Type B pancreatic cell (in vitro differentiated cells): ENCODE data around the gene RPS2. TPM values are rescaled to one million over a fixed set of nuclear protein-coding genes. Genes with fewer than 3 reads are reported as not detected.

Experiments used
- DNase-seq: peaks from one replicate; pipeline ENCODE4 v3.0.0; 2021; ENCODE audit warnings: mixed read lengths; ENCODE audit not compliant: unreplicated experiment; ENCODE audit errors: extremely low spot score
- H3K27ac Mint-ChIP-seq: 2 replicates; pipeline ENCODE4 v1.8.0; 2021; ENCODE audit warnings: mild to moderate bottlenecking, mixed read lengths
- H3K27me3 Mint-ChIP-seq: 2 replicates; pipeline ENCODE4 v1.8.0; 2021; ENCODE audit warnings: mixed read lengths
- H3K36me3 Mint-ChIP-seq: 2 replicates; pipeline ENCODE4 v1.8.0; 2021; ENCODE audit warnings: mixed read lengths
- H3K4me1 Mint-ChIP-seq: one replicate; pipeline ENCODE4 v1.8.0; 2021; ENCODE audit warnings: mixed read lengths; ENCODE audit not compliant: unreplicated experiment
- H3K4me3 Mint-ChIP-seq: 2 replicates; pipeline ENCODE4 v1.8.0; 2021; ENCODE audit warnings: mild to moderate bottlenecking, mixed read lengths
- H3K9me3 Mint-ChIP-seq: 2 replicates; pipeline ENCODE4 v1.8.0; 2021; ENCODE audit warnings: mixed read lengths
- total RNA-seq: library from RNA; stranded (reverse); gene quantifications from 2 replicates; pipeline ENCODE4 v1.2.1, GENCODE V29; 2021; ENCODE audit warnings: low replicate concordance
- TF ChIP-seq, protein P1 (sequence below): fragments of 200-600 bp; sonication (generic); conservative IDR thresholded peaks from 2 replicates; pipeline ENCODE4 v1.5.0; 2021; ENCODE audit warnings: antibody characterized with exemption, mild to moderate bottlenecking

RPS2 gene
- total RNA-seq, 1 donor from 2014 or later: 3,035 TPM

DNA sequence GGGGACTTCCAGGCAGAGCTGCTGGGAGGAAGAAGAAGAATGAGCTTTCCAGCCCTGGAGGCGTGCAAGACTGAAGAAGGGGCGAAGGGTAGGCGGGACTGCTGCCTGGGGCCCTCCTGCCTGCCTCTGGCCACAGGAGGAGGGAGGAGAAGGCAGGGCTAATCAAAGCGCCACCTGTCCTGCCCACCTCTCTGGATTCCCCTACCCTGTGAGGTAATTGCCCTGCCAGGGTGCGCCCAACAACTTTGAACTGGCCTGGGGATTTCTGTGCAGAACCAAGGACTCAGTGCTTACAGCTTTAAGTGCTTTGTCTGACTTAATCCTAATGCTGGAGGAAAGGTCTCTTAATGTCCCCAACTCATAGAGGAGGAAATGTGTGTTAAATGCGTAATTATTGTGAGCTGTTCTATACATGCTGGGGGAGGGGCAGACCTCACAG lies 16.8 kb upstream of the RPS2 start, which contains the start of gene NOXO1:
TSS of gene NOXO1 (minus strand) at position 72 of the 439 bp plus-strand sequence. CDS start 290 bp downstream, outside the sequence.
- TF ChIP-seq, protein P1, sequence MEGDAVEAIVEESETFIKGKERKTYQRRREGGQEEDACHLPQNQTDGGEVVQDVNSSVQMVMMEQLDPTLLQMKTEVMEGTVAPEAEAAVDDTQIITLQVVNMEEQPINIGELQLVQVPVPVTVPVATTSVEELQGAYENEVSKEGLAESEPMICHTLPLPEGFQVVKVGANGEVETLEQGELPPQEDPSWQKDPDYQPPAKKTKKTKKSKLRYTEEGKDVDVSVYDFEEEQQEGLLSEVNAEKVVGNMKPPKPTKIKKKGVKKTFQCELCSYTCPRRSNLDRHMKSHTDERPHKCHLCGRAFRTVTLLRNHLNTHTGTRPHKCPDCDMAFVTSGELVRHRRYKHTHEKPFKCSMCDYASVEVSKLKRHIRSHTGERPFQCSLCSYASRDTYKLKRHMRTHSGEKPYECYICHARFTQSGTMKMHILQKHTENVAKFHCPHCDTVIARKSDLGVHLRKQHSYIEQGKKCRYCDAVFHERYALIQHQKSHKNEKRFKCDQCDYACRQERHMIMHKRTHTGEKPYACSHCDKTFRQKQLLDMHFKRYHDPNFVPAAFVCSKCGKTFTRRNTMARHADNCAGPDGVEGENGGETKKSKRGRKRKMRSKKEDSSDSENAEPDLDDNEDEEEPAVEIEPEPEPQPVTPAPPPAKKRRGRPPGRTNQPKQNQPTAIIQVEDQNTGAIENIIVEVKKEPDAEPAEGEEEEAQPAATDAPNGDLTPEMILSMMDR: no peak
- DNase-seq: no peak
- H3K9me3 Mint-ChIP-seq: no peaks in the 10 kb centered on the region
- H3K4me1 Mint-ChIP-seq: peaks cover 11% of the 10 kb centered on the region
- peak within 1 kb of the TSS; percentile 57 for H3K4me3 Mint-ChIP-seq
- H3K27me3 Mint-ChIP-seq: peaks cover 41% of the 10 kb centered on the region
- H3K27ac Mint-ChIP-seq: peak within 1 kb of the TSS; percentile 56
- no peaks in the 10 kb centered on the region for H3K36me3 Mint-ChIP-seq

DNA sequence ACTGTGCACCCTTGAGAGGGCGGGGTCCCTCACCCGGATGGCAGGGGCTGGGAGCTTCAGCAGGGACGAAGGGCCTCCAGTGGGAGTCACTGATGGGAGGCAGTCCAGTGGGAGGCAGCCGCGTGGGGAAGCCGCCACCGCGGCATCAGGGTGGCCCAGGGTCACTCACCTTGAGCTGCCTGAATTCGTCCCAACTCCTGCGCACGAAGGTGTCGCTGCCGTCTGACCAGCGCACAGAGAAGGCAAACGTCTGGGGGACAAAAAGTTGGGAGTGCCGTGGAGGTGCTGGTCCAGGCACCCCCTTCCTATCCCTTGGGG lies 16.1 kb upstream of the RPS2 start:
- Mint-ChIP-seq H3K9me3 (no peaks in the 10 kb centered on the region), H3K36me3 (no peaks in the 10 kb centered on the region), H3K27me3 (peaks cover 41% of the 10 kb centered on the region), H3K4me3 (no peak overlapping the region), H3K4me1 (peaks cover 11% of the 10 kb centered on the region), H3K27ac (no peak overlapping the region)
- no peak for DNase-seq
- TF ChIP-seq, protein P1: no peak

DNA sequence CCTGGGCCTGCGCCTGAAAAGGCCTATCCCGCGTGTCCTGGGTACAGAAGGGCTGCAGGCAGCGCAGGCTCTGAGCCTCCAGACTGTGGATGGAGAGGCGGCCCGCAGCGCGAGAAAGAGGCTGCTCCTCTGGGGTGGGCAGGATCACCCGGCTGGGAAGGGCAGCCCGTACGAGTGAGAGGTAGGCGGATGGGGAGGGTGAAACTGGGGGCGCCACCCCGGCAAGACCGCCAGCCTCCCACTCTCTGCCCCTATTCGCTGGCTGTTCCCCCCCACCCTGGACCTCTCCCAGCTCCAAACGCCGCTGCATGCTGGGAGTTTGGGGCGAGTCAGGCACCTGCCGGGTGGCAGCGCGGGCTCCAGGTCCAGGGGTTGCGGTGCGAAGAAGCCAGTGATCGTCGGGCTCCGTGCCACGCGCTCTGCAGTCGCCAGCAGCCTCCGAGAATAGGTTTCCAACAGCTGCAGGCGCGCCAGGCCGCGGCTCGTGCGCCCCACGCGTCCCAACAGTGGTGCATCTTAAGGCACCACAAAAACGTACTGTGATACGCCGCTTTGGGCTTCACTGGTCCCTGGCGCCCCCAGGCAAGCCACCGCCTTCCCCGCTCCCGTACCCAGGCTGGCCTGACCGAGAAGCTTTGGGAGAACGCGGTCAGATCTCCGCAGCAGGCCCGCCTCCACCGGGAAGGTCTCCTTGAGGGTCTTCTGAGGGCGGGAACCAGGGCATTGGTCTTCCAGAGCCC lies 15.6 kb upstream of the RPS2 start:
- TF ChIP-seq, protein P1: no peak
- DNase-seq: no peak
- Mint-ChIP-seq H3K4me1 (peaks cover 11% of the 10 kb centered on the region), H3K36me3 (no peaks in the 10 kb centered on the region), H3K9me3 (no peaks in the 10 kb centered on the region), H3K4me3 (no peak overlapping the region), H3K27me3 (peaks cover 41% of the 10 kb centered on the region), H3K27ac (no peak overlapping the region)

DNA sequence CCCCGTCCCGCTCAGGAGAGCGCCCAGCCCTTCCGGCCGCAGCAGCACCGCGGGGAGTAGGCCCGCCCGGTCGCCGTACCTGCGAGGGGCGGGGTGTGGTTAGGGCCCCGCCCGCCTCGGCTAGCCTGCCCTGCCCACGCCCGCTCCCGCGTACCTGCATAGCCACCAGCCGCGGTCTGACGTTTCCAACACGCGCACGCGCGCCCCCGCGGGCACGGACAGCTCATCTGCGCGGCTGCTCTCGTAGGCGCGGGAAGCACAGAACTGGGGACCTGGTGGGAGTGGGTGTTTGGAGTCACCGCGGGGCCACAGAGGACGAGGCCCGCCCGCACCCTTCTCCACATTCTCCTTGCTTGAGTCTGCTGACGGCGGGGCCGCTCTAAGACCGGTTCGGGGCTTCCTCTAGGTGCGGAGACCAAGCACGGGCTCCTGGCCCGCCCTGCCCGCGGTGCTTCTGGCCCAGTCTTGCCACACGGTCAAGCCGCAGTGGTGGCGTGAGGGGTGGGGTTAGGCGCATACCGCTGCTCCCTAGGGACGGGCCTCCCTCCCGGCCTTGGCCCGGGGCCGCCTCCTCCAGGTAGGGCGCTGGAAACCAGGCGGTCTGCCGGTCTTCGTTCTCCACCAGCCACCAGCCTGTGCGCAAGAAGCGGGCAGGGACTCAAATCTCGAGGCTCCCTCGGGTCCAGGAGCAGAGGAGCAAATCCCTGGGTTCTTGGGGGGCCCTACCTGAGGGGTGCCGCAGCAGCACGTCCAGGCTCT lies 14.8 kb upstream of the RPS2 start:
- Mint-ChIP-seq H3K4me3 (no peak overlapping the region), H3K4me1 (peaks cover 5% of the 10 kb centered on the region), H3K9me3 (no peaks in the 10 kb centered on the region), H3K36me3 (no peaks in the 10 kb centered on the region), H3K27ac (no peak overlapping the region), H3K27me3 (peaks cover 41% of the 10 kb centered on the region)
- TF ChIP-seq, protein P1: no peak
- no peak for DNase-seq

DNA sequence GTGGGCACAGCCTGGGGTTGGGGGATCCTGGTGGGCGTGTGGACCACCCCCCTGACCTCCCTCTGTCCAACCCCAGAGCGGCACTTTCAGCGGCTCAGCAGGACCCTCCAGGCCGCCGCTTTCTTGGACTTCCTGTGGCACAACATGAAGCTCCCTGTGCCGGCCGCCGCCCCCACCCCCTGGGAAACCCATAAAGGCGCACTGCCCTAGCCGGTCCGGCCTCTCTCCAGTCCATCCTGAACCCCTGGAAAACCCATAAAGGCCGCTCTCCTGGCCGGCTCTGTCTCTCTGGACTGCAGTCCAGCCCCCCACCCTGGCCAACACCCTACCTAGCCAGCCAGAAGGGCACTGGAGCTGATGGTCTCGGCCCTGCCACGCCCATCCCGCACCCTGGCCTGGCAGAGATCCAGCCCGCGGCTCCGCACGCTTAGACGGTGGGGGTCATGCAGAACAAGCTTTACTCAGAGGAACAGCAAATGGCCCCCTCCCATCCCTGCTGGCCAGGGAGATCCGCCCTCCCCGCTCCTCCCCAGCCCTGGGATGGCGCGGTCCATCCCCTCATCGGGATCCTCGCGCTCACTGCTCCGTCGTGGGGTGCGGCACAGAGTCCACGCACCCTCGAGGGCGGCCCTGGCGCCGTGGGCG lies 14.0 kb upstream of the RPS2 start:
- no peak overlapping the region for H3K4me3 Mint-ChIP-seq
- no peaks in the 10 kb centered on the region for H3K36me3 Mint-ChIP-seq
- TF ChIP-seq, protein P1: no peak

More for the DNA sequence above, 14.0 kb upstream of the RPS2 start:
- H3K9me3 Mint-ChIP-seq: no peaks in the 10 kb centered on the region
- peaks cover 5% of the 10 kb centered on the region for H3K4me1 Mint-ChIP-seq
- peaks cover 41% of the 10 kb centered on the region for H3K27me3 Mint-ChIP-seq
- no peak for DNase-seq
- H3K27ac Mint-ChIP-seq: no peak overlapping the region
